ENCODE data around the gene SMAD3. TPM values are rescaled to one million over a fixed set of nuclear protein-coding genes. Genes with fewer than 3 reads are reported as not detected.
A peak's percentile ranks its signal among the peaks of the same experiment; 100 is the strongest.
"Not testable (repeated sequence)": the region's sequence is repeated elsewhere in the genome, so short reads cannot be mapped to it uniquely, and the experiment has no call there.

Gene SMAD3
- 35.6 TPM for total RNA-seq

- peak; percentile 89 for ATAC-seq
These were observed at the start of gene SMAD3 for GRCh38 chr15:67065531-67066005. Gene SMAD3, plus strand, starts transcription at chr15:67065602. Its CDS starts 553 bp downstream, at chr15:67066155.

GRCh38 chr15:67017311-67017710 lies 48.1 kb upstream of the SMAD3 start:
- no peak for ATAC-seq

- ATAC-seq: no peak
These were observed 47.4 kb upstream of the SMAD3 start for GRCh38 chr15:67018026-67018425.

GRCh38 chr15:67018441-67018840 lies 47.0 kb upstream of the SMAD3 start:
- no peak for ATAC-seq

- ATAC-seq: no peak
These were observed 46.3 kb upstream of the SMAD3 start for GRCh38 chr15:67019069-67019468.

- ATAC-seq: no peak
These were observed 45.4 kb upstream of the SMAD3 start for GRCh38 chr15:67019884-67020520.

- ATAC-seq: not testable (repeated sequence)
These were observed 44.7 kb upstream of the SMAD3 start for GRCh38 chr15:67020668-67021067.

GRCh38 chr15:67021455-67021854 lies 43.9 kb upstream of the SMAD3 start:
- peak; percentile 36 for ATAC-seq

- ATAC-seq: no peak
These were observed 42.8 kb upstream of the SMAD3 start for GRCh38 chr15:67022587-67023105.

- ATAC-seq: peak; percentile 59
These were observed 41.7 kb upstream of the SMAD3 start for GRCh38 chr15:67023517-67024313.

- ATAC-seq: peak; percentile 83
These were observed 40.9 kb upstream of the SMAD3 start for GRCh38 chr15:67024314-67024997.

GRCh38 chr15:67024998-67025368 lies 40.4 kb upstream of the SMAD3 start:
- no peak for ATAC-seq

GRCh38 chr15:67025719-67026609 lies 39.4 kb upstream of the SMAD3 start:
- no peak for ATAC-seq

- ATAC-seq: no peak
These were observed 38.8 kb upstream of the SMAD3 start for GRCh38 chr15:67026610-67026967.

- ATAC-seq: not testable (repeated sequence)
These were observed 37.0 kb upstream of the SMAD3 start for GRCh38 chr15:67028440-67028839.

GRCh38 chr15:67030036-67030762 lies 35.2 kb upstream of the SMAD3 start:
- ATAC-seq: no peak

GRCh38 chr15:67031331-67031730 lies 34.1 kb upstream of the SMAD3 start:
- ATAC-seq: no peak

- ATAC-seq: no peak
These were observed 32.8 kb upstream of the SMAD3 start for GRCh38 chr15:67032608-67033007.

- peak; percentile 76 for ATAC-seq
These were observed 32.4 kb upstream of the SMAD3 start for GRCh38 chr15:67033012-67033411.

- ATAC-seq: peak; percentile 11
These were observed 31.8 kb upstream of the SMAD3 start for GRCh38 chr15:67033571-67034044.

GRCh38 chr15:67035886-67036285 lies 29.5 kb upstream of the SMAD3 start:
- no peak for ATAC-seq

Measured in esophagus mucosa (tissue), 1 donor.